T-helper 2 cell treated with Interferon-gamma antibody and Interleukin-4, amounts not matched to agents 100 ng/mL and 5 ng/mL, for 36 hours (primary cell): ENCODE results near the gene LYRM9. TPM values are rescaled to one million over a fixed set of nuclear protein-coding genes. Genes with fewer than 3 reads are reported as not detected.
"Not testable (repeated sequence)": the region's sequence is repeated elsewhere in the genome, so short reads cannot be mapped to it uniquely, and the experiment has no call there.

ENCODE experiments used
- intact Hi-C: fragments of 100-400 bp; cut with micrococcal nuclease; formaldehyde crosslinking; loops from one replicate; pipeline ENCODE4 v1.15.1; 2023
- total RNA-seq: library from RNA; stranded (reverse); gene quantifications from 2 replicates; pipeline ENCODE4 v1.2.3, GENCODE V29; 2022

The LYRM9 gene
- total RNA-seq, 1 donor from 2014 or later = 3.3 TPM

DNA sequence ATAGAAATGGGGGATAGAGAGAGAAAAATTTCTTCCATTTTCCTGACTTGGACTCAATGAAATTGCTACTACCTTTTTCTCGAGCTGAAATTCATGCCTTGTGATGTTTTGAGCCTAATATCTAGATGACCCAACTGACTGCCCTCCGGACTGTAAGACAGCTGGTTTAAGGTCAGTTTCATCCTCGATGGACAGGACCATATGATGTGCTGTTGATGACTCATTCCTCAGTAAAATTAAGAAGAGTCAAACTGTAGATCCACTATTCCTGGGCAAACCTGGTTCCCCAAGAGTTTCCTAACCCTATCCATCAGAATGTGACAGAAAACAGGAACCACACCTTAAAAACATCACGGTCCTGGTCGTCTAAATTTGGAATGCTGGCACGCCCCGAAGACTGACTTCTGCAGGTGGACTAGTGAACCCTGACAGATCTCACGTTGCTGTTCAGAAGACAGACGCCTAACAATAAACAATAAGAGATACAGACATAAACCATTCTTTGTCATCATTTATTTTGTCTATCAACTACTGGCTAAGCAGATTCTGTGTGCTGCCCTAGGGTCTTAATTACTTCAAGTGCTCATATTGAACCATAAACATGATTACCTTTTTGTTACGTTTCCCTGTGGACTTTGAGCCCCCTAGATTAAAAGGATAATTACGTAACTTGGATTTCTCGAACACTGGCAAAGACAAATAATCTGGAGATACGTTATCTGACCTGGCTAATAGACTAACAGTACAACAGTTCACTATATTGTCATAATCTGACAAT is 47.7 kb downstream of the LYRM9 start:
- intact Hi-C loops = loop anchor here (1.0 kb wide), 1 partner anchor 37 kb away; no protein-coding TSS in a partner anchor

GRCh38 chr17:27840688-27841087 is 52.5 kb downstream of the LYRM9 start:
- intact Hi-C loops = no loop called here

DNA sequence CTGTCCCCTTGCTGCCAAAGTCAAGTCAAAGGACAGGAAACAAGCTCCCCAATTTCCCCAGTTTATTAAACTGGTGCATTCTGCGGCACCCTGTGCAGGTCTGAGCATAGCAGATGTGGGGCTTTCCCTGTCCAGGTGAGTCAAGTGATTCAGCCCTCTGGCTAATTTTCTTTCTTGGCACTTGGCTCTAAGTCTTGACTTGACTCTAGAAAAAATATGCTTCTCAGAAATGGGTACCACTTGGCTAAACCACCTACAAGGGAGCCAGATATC is 52.8 kb downstream of the LYRM9 start:
- intact Hi-C loops = not testable (repeated sequence)

GRCh38 chr17:27839571-27840405 is 53.4 kb downstream of the LYRM9 start:
- intact Hi-C loops = not testable (repeated sequence)

DNA sequence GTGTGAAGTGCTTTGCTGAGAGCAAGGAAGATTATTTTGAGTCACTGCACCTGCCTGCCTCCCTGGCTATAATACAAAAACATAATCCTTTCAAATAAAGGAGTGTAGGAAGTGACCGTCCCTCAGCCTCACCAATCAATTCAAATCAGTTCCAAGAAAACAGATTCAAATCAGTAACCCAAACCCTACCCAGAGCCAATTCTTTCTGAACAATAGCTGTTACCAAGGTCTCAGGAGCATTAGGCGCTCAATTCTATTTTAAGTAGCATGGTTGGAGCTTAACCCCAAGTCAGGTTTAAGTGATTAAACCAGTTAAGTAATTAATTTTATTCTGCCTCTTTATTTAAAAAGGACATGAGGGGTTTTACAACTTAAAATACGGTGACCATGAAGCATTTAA is 54.6 kb downstream of the LYRM9 start:
- intact Hi-C loops = not testable (repeated sequence)

DNA sequence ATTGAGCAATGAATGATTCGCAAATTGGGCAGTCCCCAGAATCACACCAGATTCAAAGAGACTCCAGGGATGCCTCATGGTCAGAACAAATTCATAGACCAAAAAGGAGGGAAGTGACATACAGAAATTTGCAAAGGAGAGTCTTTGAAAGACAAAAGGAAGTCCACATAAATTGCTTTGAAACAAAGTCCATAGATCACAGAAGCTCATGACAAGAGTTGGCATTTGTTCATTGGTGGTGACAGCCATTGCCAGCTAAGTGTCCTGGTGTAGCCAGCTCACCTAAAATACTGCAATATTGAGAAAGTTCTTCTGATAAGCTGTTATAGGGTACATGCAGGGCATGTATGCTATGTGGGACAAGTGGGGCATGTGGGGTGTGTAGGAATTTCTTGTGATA is 55.4 kb downstream of the LYRM9 start:
- intact Hi-C loops = not testable (repeated sequence)

DNA sequence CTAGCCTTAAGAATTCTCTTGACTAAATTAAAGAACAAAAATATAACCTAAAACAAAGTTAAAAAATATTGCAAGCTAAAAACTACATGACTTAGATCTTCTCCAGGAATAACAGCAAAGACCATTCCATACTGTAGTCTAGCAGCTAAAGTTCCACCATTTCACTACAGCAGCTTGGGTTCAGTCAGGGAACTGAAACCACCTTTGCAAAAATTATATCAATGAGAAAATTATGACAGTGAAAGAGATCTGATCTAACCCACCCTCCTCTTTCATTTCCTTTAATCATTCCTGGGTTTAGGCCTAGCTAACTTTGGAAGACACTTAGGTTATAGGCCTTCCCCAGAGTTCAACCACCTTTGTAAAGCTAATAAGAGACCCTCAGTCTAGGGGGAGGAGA is 56.5 kb downstream of the LYRM9 start:
- intact Hi-C loops = no loop called here

GRCh38 chr17:27834571-27834970 is 58.6 kb downstream of the LYRM9 start:
- intact Hi-C loops = no loop called here

GRCh38 chr17:27832831-27833230 is 60.3 kb downstream of the LYRM9 start:
- intact Hi-C loops = no loop called here

- intact Hi-C loops = not testable (repeated sequence)
These were observed 63.3 kb downstream of the LYRM9 start for GRCh38 chr17:27829888-27830287.

DNA sequence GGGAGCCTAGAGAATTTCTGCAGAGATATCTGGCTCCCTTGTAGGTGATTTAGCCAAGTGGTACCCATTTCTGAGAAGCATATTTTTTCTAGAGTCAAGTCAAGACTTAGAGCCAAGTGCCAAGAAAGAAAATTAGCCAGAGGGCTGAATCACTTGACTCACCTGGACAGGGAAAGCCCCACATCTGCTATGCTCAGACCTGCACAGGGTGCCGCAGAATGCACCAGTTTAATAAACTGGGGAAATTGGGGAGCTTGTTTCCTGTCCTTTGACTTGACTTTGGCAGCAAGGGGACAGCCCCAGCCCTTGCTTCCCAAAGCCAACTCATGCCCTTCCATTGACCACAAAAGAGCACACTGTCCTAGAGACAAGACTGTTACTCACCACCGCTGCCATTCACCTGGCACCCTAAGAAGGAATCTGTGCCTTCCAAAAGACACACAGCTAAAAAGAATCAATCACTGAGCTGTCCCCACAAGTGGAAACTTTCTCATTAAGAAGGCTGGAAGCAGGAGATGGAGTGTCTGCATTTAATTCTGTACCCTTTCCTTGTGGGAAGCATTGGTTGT is 63.9 kb downstream of the LYRM9 start:
- intact Hi-C loops = not testable (repeated sequence)

Other genes with a start within 250 kb of the LYRM9 start
- not detected in 2 replicates for gene NOS2, start 92.8 kb downstream of the LYRM9 start, total RNA-seq
- gene NLK, start 149.3 kb upstream of the LYRM9 start, total RNA-seq = 13.3 and 14.1 TPM in 2 replicates